Lung (tissue), 12 donors: ENCODE data around the gene SLC7A6. TPM values are rescaled to one million over a fixed set of nuclear protein-coding genes. Genes with fewer than 3 reads are reported as not detected.
A peak's percentile ranks its signal among the peaks of the same experiment; 100 is the strongest.

Source experiments
- ATAC-seq: fragments of 200-7000 bp; cut with Tn5 transposase; one replicate; pipeline ENCODE4 v1.9.1; 2020; ENCODE audit warnings: moderate number of reproducible peaks; ENCODE audit not compliant: insufficient read depth, low FRiP score
- DNase-seq, 3 donors: peaks; one replicate each; pipeline ENCODE4 v3.0.0-alpha.2; 2013 to 2017
- H3K27ac ChIP-seq, 2 donors: one replicate each; pipeline ENCODE4 v1.5.1; 2013; ENCODE audit warnings: mild to moderate bottlenecking in 2 of 2, moderate library complexity in 2 of 2, control low read depth in 1 of 2, inconsistent platforms in 1 of 2, low read depth in 1 of 2, low read length in 1 of 2
- H3K27me3 ChIP-seq, 3 donors: one replicate each; pipeline ENCODE4 v1.5.1; 2013; ENCODE audit warnings: low read length in 2 of 3; ENCODE audit not compliant: control insufficient read depth in 3 of 3, insufficient read depth in 3 of 3
- H3K36me3 ChIP-seq, 4 donors: one replicate each; pipeline ENCODE4 v1.5.1; 2013; ENCODE audit warnings: low read length in 4 of 4, mild to moderate bottlenecking in 1 of 4, moderate library complexity in 1 of 4; ENCODE audit not compliant: control insufficient read depth in 4 of 4, insufficient read depth in 4 of 4
- H3K4me1 ChIP-seq, 5 donors: one replicate each; pipeline ENCODE4 v1.5.1; 2013; ENCODE audit warnings: low read length in 5 of 5, mild to moderate bottlenecking in 2 of 5, moderate library complexity in 1 of 5; ENCODE audit not compliant: control insufficient read depth in 5 of 5, insufficient read depth in 5 of 5
- H3K4me3 ChIP-seq: one replicate; pipeline ENCODE4 v1.5.1; 2013; ENCODE audit warnings: mild to moderate bottlenecking, control low read depth, moderate library complexity
- H3K9ac ChIP-seq, 2 donors: one replicate each; pipeline ENCODE4 v1.5.1; 2013; ENCODE audit warnings: low read length in 2 of 2, control low read depth in 1 of 2; ENCODE audit not compliant: insufficient read depth in 1 of 2
- H3K9me3 ChIP-seq, 4 donors: one replicate each; pipeline ENCODE4 v1.5.1; 2013; ENCODE audit warnings: low read length in 3 of 4, mild to moderate bottlenecking in 1 of 4, moderate library complexity in 1 of 4; ENCODE audit not compliant: control insufficient read depth in 4 of 4, insufficient read depth in 3 of 4
- WGBS, 2 donors: extraction: QIAGEN DNeasy Blood & Tissue Kit; methylation state at CpG; one replicate each; pipeline ENCODE4 v1.1.7; 2013; 5-methylcytosine and 5-hydroxymethylcytosine counted together
- polyA plus RNA-seq, 2 donors: library from polyadenylated mRNA; stranded (reverse); fragments of 200-250 nt; gene quantifications; one replicate each; pipeline ENCODE4 v1.2.1, GENCODE V29; 2013
- total RNA-seq, 2 donors: library from RNA; depleted of rRNA in 1 of 2; stranded (reverse); fragments of >200 nt in 1 of 2; gene quantifications; one replicate each; pipeline ENCODE4 v1.2.1, GENCODE V29; 2014 to 2021
- TF ChIP-seq, protein P1 (sequence below): IDR thresholded peaks from 2 replicates; pipeline ENCODE4 v1.5.1; 2012; ENCODE audit warnings: mild to moderate bottlenecking; ENCODE audit errors: control extremely low read depth, extremely low read depth
- donor health status: control.
- donor health status: control.
- donor health status: Bipolar disorder and iron deficiency.
- donor health status: healthy.
- donor health status: DM: yes; HTN: yes; CAD: no.

SLC7A6 gene
- total and polyA plus RNA-seq, 4 donors, result 8.9 to 36.2 (median 20.0) TPM

DNA sequence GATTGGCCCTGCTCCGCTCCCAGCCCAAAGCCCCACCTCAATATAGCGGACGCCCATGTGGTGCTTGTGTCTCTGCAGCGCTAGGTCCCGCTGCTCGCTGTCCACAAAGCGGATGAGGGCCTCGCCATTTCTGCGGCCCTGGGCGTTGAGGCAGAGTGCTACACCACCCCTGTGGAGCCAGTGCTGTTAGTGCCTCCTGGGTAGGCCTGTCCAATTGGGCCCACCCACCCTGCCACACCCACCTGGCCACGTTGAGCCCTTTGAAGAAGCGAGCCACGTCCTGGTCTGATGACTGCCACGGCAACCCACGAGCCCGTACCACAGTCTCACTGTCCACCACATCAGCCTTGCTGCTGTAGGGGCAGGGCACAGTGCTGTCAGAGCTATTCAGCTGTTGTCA lies 32.0 kb upstream of the SLC7A6 start:
- Histone ChIP-seq H3K4me3 (no peak overlapping the region), H3K27me3 (peaks cover 0 to 16% (median 16%) of the 10 kb centered on the region in 3 donors), H3K9ac (no peak overlapping the region), H3K4me1 (peaks cover 2 to 25% (median 11%) of the 10 kb centered on the region in 5 donors), H3K36me3 (peaks cover 0 to 22% (median 2%) of the 10 kb centered on the region in 4 donors), H3K27ac (no peak overlapping the region), H3K9me3 (no peaks in the 10 kb centered on the region)
- DNase-seq (no peak), ATAC-seq (no peak)
- WGBS, 2 donors, result 77 to 83% methylated on average over 16 of the region's 16 CpGs
- TF ChIP-seq, protein P1, sequence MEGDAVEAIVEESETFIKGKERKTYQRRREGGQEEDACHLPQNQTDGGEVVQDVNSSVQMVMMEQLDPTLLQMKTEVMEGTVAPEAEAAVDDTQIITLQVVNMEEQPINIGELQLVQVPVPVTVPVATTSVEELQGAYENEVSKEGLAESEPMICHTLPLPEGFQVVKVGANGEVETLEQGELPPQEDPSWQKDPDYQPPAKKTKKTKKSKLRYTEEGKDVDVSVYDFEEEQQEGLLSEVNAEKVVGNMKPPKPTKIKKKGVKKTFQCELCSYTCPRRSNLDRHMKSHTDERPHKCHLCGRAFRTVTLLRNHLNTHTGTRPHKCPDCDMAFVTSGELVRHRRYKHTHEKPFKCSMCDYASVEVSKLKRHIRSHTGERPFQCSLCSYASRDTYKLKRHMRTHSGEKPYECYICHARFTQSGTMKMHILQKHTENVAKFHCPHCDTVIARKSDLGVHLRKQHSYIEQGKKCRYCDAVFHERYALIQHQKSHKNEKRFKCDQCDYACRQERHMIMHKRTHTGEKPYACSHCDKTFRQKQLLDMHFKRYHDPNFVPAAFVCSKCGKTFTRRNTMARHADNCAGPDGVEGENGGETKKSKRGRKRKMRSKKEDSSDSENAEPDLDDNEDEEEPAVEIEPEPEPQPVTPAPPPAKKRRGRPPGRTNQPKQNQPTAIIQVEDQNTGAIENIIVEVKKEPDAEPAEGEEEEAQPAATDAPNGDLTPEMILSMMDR, result no peak

GRCh38 chr16:68233085-68233834 lies 31.1 kb upstream of the SLC7A6 start:
- no peak for ATAC-seq
- Histone ChIP-seq H3K27ac (peak overlapping the region in 1 of 2 donors; percentile 57), H3K9me3 (no peaks in the 10 kb centered on the region), H3K36me3 (peaks cover 0 to 20% (median 2%) of the 10 kb centered on the region in 4 donors), H3K4me1 (peaks cover 4 to 28% (median 11%) of the 10 kb centered on the region in 5 donors), H3K9ac (no peak overlapping the region), H3K4me3 (no peak overlapping the region), H3K27me3 (peaks cover 0 to 16% (median 16%) of the 10 kb centered on the region in 3 donors)
- no peak for DNase-seq
- TF ChIP-seq, protein P1, result no peak
- 73% methylated on average over 5 of the region's 5 CpGs for WGBS, 2 donors

DNA sequence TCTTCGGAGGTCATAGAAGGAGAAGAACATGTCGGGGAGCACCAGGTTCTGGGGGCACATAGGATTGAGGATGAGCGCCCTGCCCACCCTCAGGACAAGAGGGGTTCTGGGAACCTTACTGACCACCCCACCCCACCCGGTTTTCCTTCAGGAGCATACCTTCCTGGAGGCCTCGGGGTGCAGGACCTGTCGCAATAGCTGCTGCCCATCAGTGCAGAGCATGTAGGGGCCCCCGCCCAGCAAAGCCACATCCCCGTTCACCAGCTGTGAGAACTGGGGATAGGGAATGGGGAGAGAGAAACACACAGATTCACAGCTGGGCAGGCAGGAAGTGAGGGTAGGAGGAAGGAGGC lies 30.5 kb upstream of the SLC7A6 start:
- Histone ChIP-seq H3K9me3 (no peaks in the 10 kb centered on the region), H3K9ac (no peak overlapping the region), H3K36me3 (peaks cover 0 to 18% (median 2%) of the 10 kb centered on the region in 4 donors), H3K4me3 (no peak overlapping the region), H3K4me1 (peaks cover 4 to 28% (median 13%) of the 10 kb centered on the region in 5 donors), H3K27me3 (peaks cover 0 to 16% (median 16%) of the 10 kb centered on the region in 3 donors), H3K27ac (peak overlapping the region in 1 of 2 donors; percentile 57)
- TF ChIP-seq, protein P1, result no peak
- no peak for DNase-seq
- no peak for ATAC-seq
- 51 to 52% methylated on average over 8 of the region's 8 CpGs for WGBS, 2 donors
